GM12892 (cell line): Measurements from ENCODE around the gene COX19.

Experiments used
- POLR2A ChIP-seq: IDR thresholded peaks from 2 replicates; pipeline ENCODE4 v1.6.1; 2011; ENCODE audit warnings: low read depth, low read length, control low read depth
- POLR2AphosphoS5 ChIP-seq: IDR thresholded peaks from 2 replicates; pipeline ENCODE4 v1.6.1; 2011; ENCODE audit warnings: low read depth, low read length, control low read depth

DNA sequence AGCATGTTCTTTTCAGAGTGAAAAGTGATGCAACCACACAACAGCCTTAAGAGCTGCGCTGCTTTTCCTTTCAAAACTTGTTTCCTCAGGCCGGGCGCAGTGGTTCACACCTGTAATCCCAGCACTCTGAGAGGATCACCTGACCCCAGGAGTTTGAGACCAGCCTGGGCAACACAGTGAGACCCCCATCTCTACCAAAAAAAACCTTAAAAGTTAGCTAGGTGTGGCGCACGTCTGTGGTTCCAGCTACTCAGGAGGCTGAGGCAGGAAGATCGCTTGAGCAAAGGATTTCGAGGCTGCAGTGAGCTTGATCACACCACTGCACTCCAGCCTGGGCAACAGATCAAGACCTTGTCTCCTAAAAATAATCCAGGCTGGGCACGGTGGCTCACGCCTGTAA, 2.0 kb downstream of the COX19 start:
- TF ChIP-seq POLR2A (no peak), POLR2AphosphoS5 (no peak)
